GM19395 (cell line): ENCODE measurements around the gene FN3K.

Experiments
- ATAC-seq: cut with Tn5 transposase; IDR thresholded peaks from one replicate; pipeline ENCODE4 v1.9.1; 2021; ENCODE audit warnings: mild to moderate bottlenecking, moderate library complexity; ENCODE audit not compliant: unreplicated experiment

Gene FN3K

GRCh38 chr17:82734987-82735866 lies at the start of gene FN3K:
TSS of gene FN3K (plus strand) at chr17:82735615. CDS start at chr17:82735637, 22 bp downstream.
- ATAC-seq: no peak

- ATAC-seq: no peak
These were observed 48.8 kb upstream of the FN3K start for GRCh38 chr17:82686366-82687324.

DNA sequence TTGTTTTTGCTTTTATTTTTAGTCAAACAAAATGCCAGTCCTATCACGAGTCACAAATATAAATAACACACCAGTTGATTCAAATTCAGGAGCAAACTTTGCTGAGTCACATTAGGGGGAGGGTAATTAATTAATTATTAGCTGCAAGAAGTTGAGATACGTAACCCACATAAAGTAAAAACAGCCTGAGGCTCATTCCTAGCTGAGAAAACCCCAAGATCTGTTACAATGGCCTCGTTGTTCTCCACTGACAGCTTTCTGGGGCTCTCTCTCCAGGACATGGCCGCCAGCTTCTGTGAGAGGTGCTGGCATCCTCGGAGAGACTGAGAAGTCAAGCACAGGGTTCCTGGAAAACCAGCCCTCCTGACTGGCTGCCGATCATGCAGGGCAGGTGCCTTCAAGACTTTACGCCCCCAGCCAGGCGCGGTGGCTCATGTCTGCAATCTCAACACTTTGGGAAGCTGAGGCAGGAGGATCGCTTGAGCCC lies 48.0 kb upstream of the FN3K start:
- no peak for ATAC-seq

DNA sequence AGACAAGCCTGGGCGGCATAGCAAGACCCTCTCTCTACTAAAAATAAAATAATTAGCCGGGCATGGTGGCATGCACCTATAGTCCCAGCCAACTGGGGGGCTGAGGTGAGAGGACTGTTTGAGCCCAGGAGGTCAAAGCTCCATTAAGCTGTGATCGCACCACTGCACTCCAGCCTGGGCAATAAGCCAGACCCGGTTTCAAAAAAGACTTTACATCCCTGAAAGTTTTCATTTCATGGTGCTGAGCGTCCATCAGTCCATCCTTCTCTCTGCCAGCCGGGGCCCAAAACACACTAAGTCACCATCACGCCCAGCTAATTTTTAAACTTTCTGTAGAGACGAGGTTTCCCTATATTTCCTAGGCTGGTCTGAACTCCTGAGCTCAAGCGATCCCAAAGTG lies 47.5 kb upstream of the FN3K start:
- no peak for ATAC-seq

GRCh38 chr17:82689077-82689476 lies 46.3 kb upstream of the FN3K start:
- no peak for ATAC-seq

- no peak for ATAC-seq
These were observed 44.5 kb upstream of the FN3K start for GRCh38 chr17:82690786-82691489.

DNA sequence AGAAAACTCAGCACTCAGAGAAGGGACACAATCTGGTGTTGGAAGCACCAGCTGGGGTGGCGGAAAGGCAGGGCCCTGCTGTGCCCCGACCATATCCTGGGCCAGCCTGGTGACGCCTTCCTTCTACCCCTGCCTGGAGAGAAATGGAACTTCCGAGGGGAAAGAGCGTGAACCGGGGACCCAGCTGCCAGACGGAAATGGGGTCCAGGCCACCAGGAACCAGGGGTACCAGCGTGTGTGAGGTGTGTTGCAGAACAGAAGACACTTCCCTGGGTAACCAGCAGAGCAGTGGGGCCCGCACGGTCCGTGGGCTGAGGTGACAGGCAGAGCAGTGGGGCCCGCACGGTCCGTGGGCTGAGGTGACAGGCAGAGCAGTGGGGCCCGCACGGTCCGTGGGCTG lies 43.7 kb upstream of the FN3K start:
- ATAC-seq: no peak

- no peak for ATAC-seq
These were observed 43.1 kb upstream of the FN3K start for GRCh38 chr17:82692268-82692667.

GRCh38 chr17:82693168-82693867 lies 42.1 kb upstream of the FN3K start:
- no peak for ATAC-seq

DNA sequence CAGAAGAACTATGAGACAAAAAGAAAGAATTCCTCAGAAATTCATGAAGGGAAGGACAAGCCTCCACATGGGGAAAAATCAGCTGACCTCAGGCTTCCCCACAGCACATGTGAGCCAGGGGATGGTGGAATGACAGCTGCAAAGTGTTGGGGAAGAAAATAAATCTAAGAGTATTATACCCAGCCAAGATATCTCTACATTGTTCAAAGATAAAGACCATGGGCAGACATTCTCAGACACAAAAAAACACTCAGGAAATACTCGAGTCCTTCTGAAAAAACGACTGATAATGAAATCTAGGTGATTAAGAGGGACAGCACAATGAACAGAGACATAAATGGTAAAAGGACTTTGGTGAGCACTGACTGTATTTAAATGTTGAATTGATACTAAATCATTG lies 40.8 kb upstream of the FN3K start:
- no peak for ATAC-seq

- ATAC-seq: no peak
These were observed 39.2 kb upstream of the FN3K start for GRCh38 chr17:82696259-82696658.

GRCh38 chr17:82696916-82697807 lies 38.3 kb upstream of the FN3K start:
- ATAC-seq: no peak

GRCh38 chr17:82697808-82698064 lies 37.7 kb upstream of the FN3K start:
- ATAC-seq: no peak

DNA sequence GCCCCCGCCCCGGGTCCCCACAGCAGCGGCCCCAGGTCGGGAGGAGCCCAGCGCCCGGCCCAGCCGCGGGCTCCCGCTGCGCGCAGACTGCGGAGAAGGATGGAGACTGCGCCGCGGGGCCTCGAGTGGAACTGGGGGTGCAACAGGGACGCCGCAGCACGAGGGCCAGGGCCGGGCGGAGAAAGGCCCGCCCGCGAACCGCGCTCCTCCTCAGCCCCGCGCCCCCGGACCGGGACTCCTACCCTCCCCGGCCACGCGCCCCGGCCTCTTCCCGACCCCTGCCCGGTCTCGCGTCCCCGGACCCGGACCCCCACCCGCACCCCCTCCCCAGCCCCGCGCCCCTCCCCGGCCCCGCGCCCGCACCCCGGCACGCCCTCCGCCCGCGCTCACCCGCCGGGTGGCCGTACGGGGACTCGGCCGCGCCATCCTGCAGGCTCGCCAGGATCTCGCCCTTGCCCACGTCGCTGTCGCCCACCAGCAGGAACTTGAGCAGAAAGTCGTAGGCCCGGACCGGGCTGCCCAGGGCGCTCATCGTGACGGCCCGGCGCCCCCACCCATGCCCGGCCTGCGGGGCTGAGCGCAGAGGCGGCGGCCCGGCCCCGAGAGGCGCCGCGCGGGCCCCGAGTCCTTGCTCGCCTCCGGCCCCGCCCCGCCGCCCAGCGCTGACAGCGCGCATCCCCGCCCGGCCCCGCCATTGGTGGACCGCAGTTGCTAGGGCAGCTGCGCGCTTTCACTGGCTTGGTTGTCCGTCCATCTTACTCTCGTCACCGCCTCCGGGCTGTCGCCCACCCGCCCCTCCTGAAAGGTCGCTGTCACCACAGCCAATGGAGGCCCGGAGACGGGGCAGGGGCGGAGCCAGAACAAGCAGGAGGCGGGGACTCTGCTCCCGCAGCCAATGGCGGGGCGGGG lies 37.1 kb upstream of the FN3K start, which contains the start of gene RAB40B:
TSS of gene RAB40B (minus strand) at position 634 of the 909 bp plus-strand sequence. CDS start at position 532, 102 bp downstream.
- ATAC-seq: peak; percentile 95

DNA sequence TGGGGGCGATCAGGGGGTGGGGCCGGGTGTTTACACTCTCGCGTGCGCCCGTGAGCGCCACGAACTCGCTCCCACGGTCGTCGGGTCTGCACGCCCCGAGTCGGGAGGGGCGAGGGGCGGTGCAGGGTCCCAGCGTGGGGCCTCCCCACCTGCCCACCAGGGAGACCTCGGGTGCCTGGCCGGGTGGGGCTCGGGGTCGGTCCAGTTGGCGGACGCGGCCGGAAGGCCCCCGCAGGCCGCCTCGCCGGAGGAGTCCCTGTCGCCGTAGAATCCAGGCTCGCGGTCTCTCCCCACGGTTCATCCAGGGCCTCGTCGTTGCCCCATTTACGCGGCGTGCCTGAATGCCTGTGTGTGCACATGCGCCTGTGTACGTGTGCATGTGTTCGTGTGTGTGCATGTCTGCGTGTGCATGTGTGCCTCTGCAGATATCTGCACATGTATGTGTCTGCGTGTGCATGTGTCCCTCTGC lies 36.4 kb upstream of the FN3K start:
- ATAC-seq: peak; percentile 25

DNA sequence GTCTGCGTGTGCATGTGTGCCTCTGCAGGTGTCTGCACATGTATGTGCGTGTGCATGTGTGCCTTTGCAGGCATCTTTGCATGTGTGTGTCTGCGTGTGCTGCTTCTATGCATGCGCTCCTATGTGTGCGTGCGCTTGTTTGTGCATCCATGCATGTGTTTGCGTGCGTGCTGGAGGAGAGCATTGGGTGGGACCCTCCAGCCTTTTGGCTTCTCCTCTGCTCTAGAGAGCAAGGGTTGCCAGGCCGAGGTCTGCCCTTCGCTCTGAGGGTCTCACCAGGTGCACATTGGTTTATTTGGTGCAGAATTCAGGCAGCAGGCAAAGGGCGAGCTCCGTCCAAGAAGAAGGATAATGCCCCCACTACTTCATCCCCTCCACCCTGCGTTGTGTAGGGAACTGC lies 35.9 kb upstream of the FN3K start:
- no peak for ATAC-seq

DNA sequence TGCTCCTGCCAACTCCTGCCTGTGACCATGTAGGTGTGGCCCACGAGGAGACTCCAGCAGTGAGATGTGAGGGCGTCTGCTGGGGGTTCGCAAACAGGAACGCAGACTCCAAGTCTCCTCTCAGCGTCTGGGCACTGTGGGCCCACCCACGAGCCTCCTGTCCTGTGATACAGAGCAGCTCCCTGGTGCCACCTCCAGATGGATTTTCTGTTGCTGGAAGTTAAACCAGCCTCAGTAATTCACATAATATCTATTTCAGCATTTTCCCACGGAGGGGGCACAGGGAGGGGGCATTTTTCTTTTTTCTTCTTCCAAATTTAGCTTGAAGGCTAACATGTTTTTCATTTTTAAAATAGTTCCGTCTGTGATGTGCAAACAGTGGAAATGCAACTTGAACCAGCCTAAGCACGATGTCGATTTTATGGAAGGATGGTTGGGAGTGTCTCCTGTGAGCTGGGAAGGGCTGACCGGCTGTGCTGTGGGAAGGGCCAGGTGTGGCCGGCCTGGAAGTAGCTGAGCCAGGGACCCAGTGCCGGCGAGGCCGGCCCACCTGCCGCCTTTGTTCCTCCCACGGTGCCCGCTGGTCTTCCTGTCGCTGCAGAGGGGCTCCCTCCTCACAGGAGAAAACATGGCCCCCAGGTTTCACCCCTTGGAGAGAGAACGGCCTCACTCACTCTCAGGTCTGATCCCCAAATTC lies 33.0 kb upstream of the FN3K start:
- ATAC-seq: no peak
